ENCODE measurements around the gene GAL. TPM values are rescaled to one million over a fixed set of nuclear protein-coding genes. Genes with fewer than 3 reads are reported as not detected.
"Not testable (repeated sequence)": the region's sequence is repeated elsewhere in the genome, so short reads cannot be mapped to it uniquely, and the experiment has no call there.

The GAL gene, protein sequence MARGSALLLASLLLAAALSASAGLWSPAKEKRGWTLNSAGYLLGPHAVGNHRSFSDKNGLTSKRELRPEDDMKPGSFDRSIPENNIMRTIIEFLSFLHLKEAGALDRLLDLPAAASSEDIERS
- 0.28 TPM for polyA plus RNA-seq (ENCODE audit: insufficient read length)

GRCh38 chr11:68684385-68685356 is at the start of gene GAL:
TSS of gene GAL (plus strand) at chr11:68684544. CDS start at chr11:68684924, 380 bp downstream.
- no peak for DNase-seq (ENCODE audit: low read depth)

GRCh38 chr11:68634606-68635005 is 49.7 kb upstream of the GAL start:
- DNase-seq (ENCODE audit: low read depth), result not testable (repeated sequence)

GRCh38 chr11:68635172-68635571 is 49.2 kb upstream of the GAL start:
- not testable (repeated sequence) for DNase-seq (ENCODE audit: low read depth)

DNA sequence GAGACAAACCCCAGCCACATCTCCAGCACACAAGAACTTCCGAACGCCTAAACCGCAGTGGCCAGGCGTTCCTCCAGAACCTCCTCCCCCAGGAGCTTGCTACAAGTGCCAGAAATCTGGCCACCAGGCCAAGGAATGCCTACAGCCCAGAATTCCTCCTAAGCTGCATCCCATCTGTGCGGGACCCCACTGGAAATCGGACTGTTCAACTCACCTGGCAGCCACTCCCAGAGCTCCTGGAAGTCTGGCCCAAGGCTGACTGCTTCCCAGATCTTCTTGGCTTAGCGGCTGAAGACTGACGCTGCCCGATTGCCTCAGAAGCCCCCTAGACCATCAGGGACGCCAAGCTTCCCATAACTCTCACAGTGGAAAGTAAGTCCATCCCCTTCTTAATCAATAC is 48.5 kb upstream of the GAL start:
- not testable (repeated sequence) for DNase-seq (ENCODE audit: low read depth)

DNA sequence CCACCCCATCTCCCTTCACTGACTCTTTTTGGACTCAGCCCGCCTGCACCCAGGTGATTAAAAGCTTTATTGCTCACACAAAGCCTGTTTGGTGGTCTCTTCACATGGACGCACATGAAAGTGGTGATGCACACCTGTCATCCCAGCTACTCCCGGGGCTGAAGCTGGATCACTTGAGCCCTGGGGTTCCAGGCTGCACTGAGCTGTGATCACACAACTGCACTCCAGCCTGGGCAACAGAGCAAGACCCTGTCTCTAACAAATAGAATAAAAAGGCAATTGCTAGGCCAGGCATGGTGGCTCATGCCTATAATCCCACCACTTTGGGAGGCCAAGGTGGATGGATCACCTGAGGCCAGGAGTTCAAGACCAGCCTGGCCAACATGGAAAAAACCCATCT is 45.0 kb upstream of the GAL start:
- DNase-seq (ENCODE audit: low read depth), result not testable (repeated sequence)

- no peak for DNase-seq (ENCODE audit: low read depth)
Measured at GRCh38 chr11:68641880-68642279, 42.5 kb upstream of the GAL start.

DNA sequence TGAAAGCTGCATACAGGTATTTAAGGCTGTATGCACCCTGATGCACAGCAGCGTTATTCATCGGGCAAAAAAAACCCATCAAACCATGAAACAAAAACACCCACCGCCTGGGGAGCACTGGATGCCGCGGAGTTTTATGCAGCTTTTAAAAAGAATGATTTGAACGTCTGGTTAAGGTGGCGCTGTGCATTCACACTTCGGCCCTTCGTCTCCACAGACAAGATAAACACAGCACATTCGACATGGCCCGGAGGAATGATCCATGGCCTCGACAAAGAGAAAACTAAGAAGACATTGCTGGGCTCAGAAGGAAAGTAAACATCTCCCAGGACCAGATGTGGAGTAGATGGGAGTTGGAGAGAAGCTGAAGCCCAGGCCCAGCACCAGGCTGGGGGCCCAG is 40.8 kb upstream of the GAL start:
- no peak for DNase-seq (ENCODE audit: low read depth)

- no peak for DNase-seq (ENCODE audit: low read depth)
Measured at GRCh38 chr11:68646832-68647231, 37.5 kb upstream of the GAL start.

DNA sequence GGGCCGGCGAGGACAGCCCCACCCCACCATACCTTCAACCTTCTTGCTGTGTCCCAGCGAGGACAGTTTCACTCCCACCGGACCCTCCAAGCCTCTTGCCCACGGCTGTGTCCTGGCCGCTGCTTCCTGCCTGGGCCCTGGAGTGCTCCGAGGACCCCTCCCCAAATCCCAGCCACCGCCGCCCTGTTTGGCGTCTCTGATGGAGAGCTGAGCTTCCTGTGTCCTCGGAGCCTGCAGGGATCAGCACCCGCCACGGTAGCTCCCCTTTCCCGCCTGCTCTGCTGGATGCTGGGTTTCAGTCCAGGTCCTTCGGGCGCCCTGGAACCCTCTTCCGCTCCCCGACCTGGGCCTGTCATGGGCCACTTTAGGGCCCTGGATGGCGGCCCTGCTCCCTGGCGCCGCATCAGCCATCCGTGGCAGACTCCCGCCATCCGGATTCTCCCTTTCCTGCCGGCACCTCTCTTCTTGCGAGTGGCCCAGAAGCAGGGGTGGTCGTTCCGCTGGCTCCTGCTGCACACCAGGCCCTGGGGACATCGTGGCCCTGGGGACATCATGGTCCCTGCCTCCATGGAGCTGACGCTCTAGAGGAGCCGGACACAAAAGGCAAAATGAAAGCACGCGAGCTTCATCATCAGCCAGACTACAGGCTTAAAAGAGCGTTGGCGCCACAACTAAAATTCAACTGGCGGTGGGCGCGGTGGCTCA is 34.3 kb upstream of the GAL start:
- DNase-seq (ENCODE audit: low read depth), result no peak

DNA sequence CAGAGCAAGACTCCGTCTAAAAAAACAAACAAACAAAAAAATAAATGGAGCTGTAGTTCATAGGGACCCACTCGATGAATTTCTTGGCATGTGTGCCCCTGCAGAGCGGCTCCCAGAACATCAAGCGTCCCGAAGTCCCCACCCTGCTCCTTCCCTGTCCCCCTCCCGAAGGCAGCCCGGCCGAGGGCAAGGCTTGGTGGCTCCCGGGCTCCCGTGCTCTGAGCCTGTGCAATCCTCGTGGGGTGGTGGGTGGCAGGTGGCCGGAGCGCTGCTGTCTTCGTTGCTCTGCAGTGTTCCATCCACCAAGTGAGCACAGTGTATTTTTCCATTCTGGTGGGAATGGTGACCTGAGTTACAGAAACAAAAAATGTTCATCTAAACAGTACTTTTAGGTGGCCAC is 33.5 kb upstream of the GAL start:
- DNase-seq (ENCODE audit: low read depth), result no peak

DNA sequence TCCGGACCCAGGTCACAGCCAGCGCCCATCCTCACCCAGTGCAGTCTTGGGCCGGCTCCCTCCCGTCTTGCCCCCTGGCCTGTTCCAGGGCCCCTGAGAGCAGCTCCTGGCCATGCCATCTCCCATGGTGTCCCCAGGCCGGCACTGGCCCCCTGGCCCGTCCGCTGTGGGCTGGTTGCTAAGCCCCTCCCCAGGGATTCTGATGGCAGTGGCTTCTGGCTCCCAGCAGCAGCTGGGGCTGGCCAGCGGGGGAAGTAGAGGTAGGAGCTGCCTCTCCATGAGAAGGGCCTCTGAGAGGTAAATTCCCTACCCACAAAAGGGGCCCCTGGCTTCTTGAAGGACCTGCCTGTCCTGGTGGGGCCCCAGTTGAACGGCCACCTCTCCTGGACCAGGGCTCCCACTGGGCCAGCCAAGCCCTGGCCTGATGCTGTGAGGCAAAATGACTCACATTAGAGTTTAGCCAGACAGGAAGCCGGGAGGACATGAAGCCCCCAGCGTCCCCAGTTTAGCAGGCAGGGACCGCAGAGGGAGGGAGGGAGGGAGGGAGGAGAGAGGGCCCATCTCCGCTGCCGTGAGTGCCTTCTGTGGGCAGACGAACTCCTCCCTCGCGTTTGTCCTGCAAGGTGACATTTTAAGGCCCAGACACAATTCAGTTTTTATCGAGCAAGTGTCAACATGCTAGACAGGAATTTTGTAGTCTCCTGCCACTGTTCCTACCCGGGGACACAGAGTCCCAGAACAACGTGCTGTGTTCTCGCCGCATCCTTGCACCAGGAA is 32.9 kb upstream of the GAL start:
- DNase-seq (ENCODE audit: low read depth), result no peak

- DNase-seq (ENCODE audit: low read depth), result no peak
Measured at GRCh38 chr11:68651985-68652682, 32.2 kb upstream of the GAL start.

- DNase-seq (ENCODE audit: low read depth), result no peak
Measured at GRCh38 chr11:68652683-68653156, 31.6 kb upstream of the GAL start.

DNA sequence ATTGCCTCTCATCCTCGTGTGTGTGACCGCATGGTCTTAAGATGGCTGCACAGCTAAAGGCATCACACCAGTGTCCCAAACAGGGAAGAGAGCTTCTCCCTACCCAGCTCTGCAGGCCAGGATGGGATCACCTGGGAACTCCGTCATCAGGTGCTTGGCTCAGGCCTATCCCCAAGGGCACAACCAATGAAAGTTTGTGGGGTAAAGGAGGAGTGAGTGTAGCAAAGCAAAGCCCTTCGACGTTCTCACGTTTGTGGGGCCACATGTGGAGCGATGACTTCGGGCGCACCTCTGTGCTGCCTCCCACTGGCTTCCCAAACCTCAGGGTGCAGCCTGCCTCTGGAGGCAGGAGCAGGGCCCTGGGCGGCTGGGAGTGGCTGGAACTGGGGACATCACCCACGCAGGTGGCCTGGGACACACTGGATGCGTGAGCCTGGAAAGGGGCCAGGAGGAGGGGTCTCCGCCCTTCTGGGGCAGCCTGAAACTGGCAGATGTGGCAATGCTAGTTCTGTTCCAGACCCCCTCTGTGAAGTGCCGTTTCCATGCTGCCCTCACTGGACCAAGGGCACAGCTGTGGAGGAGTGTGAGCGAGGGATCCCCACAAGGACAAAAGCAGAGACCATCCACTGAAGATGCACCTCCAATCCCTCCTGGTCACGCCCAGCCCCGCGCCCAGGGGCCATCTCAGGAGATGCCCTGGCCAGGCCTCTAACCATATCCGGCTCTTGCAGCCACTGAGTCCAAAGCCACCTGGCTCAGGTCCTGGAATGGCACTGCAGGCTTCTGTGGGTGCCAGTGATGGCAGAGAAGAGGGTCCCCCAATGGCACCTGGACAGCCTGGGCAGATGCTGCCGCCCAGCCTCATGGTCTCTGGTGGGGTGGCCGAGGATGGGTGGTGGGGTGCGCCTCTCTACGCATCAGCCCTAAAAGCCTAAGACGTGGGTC is 30.6 kb upstream of the GAL start:
- DNase-seq (ENCODE audit: low read depth), result no peak

GRCh38 chr11:68654978-68655377 is 29.4 kb upstream of the GAL start:
- DNase-seq (ENCODE audit: low read depth), result no peak

DNA sequence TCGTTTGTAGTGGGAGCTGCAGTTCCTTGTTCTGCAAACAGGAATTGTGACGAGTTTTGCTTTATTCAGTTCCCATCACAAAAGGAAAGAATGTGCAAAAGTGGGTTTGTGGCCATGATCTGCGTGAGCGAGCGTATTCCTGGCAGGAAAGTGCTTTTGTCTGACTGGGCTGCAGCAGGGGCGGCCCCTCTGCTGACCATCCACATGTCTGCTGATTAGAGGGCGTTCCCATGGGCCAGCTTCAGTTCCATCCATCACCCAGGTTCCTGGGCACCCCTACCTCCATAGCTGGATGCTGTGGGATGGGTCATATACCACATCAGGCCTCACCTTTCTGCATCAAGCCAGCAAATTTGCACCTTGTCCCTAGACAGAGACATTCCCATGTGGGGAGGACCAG is 28.9 kb upstream of the GAL start:
- DNase-seq (ENCODE audit: low read depth), result no peak

DNA sequence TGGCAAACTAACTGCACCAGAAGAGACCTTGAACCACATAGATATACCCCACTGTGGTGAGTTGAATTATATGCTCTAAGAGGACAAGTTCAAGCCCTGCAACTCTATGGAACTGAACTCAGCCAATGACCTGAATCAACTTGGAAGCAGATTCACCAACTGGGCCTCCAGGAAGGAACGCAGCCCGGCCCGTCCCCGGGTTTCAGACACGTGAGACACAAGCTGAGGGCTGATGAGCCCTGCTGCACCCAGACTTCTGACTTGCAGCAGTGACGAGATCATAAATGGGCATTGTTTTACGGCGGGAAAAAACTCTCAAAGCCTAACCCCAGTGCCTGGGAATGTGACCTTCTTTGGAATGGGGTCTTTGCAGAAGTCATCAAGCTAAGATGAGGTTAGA is 28.5 kb upstream of the GAL start:
- no peak for DNase-seq (ENCODE audit: low read depth)

DNA sequence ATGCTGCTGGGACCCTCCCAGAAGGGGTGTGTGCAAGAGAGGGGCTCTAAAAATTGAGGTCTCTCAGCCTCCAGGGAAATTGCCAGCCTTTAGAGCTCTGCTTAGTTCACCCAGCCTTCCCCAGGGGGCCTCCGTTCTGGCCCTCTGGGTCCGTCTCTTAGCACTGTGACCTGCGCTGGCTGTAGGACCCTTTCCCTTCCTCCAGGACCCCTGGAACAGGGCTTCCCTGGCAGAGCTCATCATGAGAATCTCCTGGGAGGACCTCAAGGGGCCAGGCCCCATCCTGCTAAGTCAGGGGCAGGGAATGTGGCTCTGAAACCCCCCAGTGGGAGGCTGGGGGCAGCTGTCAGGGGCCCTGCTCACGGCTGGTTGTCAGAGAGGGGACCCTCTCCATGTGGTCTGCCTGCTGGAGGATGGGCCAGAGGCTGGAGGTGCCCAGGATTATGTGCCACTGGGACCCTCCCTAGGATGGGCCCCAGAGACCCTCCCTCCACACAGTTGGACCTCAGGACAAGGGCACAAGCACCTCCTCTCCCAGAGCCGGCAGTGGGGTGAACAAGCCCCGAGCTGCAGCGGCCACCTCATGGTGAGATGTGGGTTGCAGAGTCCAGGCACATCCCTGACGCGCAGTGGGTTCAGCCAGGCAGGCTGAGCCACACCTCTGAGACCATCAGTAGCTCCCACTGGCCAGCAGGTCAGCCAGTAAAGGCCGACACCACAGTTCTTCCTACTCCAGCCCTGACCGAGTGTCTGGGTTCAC is 27.1 kb upstream of the GAL start:
- no peak for DNase-seq (ENCODE audit: low read depth)

GRCh38 chr11:68658097-68658496 is 26.2 kb upstream of the GAL start:
- DNase-seq (ENCODE audit: low read depth), result no peak

All from forelimb muscle (tissue), 1 donor.